ENCODE data around the gene RNF224. TPM values are rescaled to one million over a fixed set of nuclear protein-coding genes. Genes with fewer than 3 reads are reported as not detected.

Gene RNF224
- total and polyA plus RNA-seq, 2 of the 13 experiments (the other 11 are each of a cell fraction or from before 2014, with no cell fraction given): 0.09 TPM; not detected in 1

- TF ChIP-seq IRX3 (CRISPR knock-in tag; IDR thresholded peaks at IDR 0.05; ENCODE audit: borderline replicate concordance, low read depth) (peak; percentile 84; the same call in 1 of the 2 replicates), ZSCAN25 (CRISPR knock-in tag; IDR thresholded peaks at IDR 0.05) (0 out of 2 replicates have a peak, but pooled peaks have one; percentile 31), BCL3 (CRISPR knock-in tag; IDR thresholded peaks at IDR 0.05) (peak; percentile 87), RARA (CRISPR knock-in tag; IDR thresholded peaks at IDR 0.05) (peak; percentile 83), ZNF567 (CRISPR knock-in tag; IDR thresholded peaks at IDR 0.05; ENCODE audit: borderline replicate concordance) (0 out of 2 replicates have a peak, but pooled peaks have one; percentile 71), AKAP8 (CRISPR knock-in tag; IDR thresholded peaks at IDR 0.05) (peak; percentile 94), ZNF646 (CRISPR knock-in tag; IDR thresholded peaks at IDR 0.05) (no peak), BCL6 (CRISPR knock-in tag; IDR thresholded peaks at IDR 0.05) (peak; percentile 65), KAT7 (CRISPR knock-in tag; IDR thresholded peaks at IDR 0.05; ENCODE audit: borderline replicate concordance) (peak; percentile 39; the same call in 1 of the 2 replicates), MNT (IDR thresholded peaks at IDR 0.05) (peak; percentile 68), ZNF224 (CRISPR knock-in tag; IDR thresholded peaks at IDR 0.05) (0 out of 2 replicates have a peak, but pooled peaks have one; percentile 25), ZNF768 (CRISPR knock-in tag; IDR thresholded peaks at IDR 0.05) (peak; percentile 66), MEIS2 (CRISPR knock-in tag; IDR thresholded peaks at IDR 0.05) (peak; percentile 37; the same call in 1 of the 2 replicates), ZBTB34 (CRISPR knock-in tag; IDR thresholded peaks at IDR 0.05) (peak; percentile 70; the same call in 1 of the 2 replicates), ZNF775 (CRISPR knock-in tag; IDR thresholded peaks at IDR 0.05; ENCODE audit: borderline replicate concordance) (no peak), ZNF468 (CRISPR knock-in tag; IDR thresholded peaks at IDR 0.05) (no peak), ELF4 (CRISPR knock-in tag; IDR thresholded peaks at IDR 0.05; ENCODE audit: borderline replicate concordance) (peak; percentile 89; the same call in 1 of the 2 replicates), ZNF761 (CRISPR knock-in tag; conservative IDR thresholded peaks at IDR 0.05) (0 out of 2 replicates have a peak, but pooled peaks have one; percentile 30)
These were observed 26.7 kb upstream of the RNF224 start, which contains the start of gene TPRN (continued) for GRCh38 chr9:137200311-137201204.
